Smooth muscle cell (in vitro differentiated cells): Measurements from ENCODE around the gene FOXP1. TPM values are rescaled to one million over a fixed set of nuclear protein-coding genes. Genes with fewer than 3 reads are reported as not detected.

Experiments used
- DNase-seq: peaks from one replicate; lab custom pipeline; 2025; ENCODE audit not compliant: unreplicated experiment; lab: John Stamatoyannopoulos, UW
- H2AFZ ChIP-seq: fragments of 200-600 bp; sonication (generic); 2 replicates; pipeline ENCODE4 v1.6.0; 2016; ENCODE audit warnings: antibody characterized with exemption, low read depth, mild to moderate bottlenecking
- H3F3A ChIP-seq: fragments of 200-600 bp; sonication (generic); 2 replicates; pipeline ENCODE4 v1.6.0; 2017; ENCODE audit warnings: antibody characterized with exemption, low read depth
- H3K27ac ChIP-seq: fragments of 200-600 bp; sonication (generic); 2 replicates; pipeline ENCODE4 v1.5.1; 2016; ENCODE audit warnings: low read depth, mild to moderate bottlenecking
- H3K27me3 ChIP-seq: fragments of 200-600 bp; sonication (generic); 2 replicates; pipeline ENCODE4 v1.6.1; 2016; ENCODE audit warnings: low read depth, mild to moderate bottlenecking
- H3K36me3 ChIP-seq: fragments of 200-600 bp; sonication (generic); 2 replicates; pipeline ENCODE4 v1.5.1; 2016; ENCODE audit warnings: low read depth
- H3K4me1 ChIP-seq: fragments of 200-600 bp; sonication (generic); 2 replicates; pipeline ENCODE4 v1.5.1; 2016; ENCODE audit warnings: low read depth
- H3K4me2 ChIP-seq: fragments of 200-600 bp; sonication (generic); 2 replicates; pipeline ENCODE4 v1.6.0; 2016; ENCODE audit warnings: mild to moderate bottlenecking
- H3K4me3 ChIP-seq: fragments of 200-600 bp; sonication (generic); 2 replicates; pipeline ENCODE4 v1.5.1; 2016; ENCODE audit warnings: mild to moderate bottlenecking
- H3K79me2 ChIP-seq: fragments of 200-600 bp; sonication (generic); 2 replicates; pipeline ENCODE4 v1.6.0; 2016; ENCODE audit warnings: low read depth, mild to moderate bottlenecking
- H3K9ac ChIP-seq: fragments of 200-600 bp; sonication (generic); 2 replicates; pipeline ENCODE4 v1.6.0; 2016; ENCODE audit warnings: low read depth
- H3K9me3 ChIP-seq: fragments of 200-600 bp; sonication (generic); replicated peaks from 2 replicates; pipeline ENCODE4 v1.5.1; 2016; ENCODE audit warnings: low read depth
- H4K20me1 ChIP-seq: fragments of 200-600 bp; sonication (generic); 2 replicates; pipeline ENCODE4 v1.6.0; 2016; ENCODE audit warnings: low read depth
- WGBS: methylation state at CpG from one replicate; pipeline ENCODE4 v1.1.7; 2016; ENCODE audit warnings: low lambda C conversion rate; 5-methylcytosine and 5-hydroxymethylcytosine counted together
- polyA plus RNA-seq: library from polyadenylated mRNA; unstranded; fragments of >200 nt; fragmentation: Nextera tagmentation; extraction: Ambion mirVana; gene quantifications from 2 replicates; pipeline ENCODE4 v1.2.1, GENCODE V29; 2016
- total RNA-seq: library from RNA; depleted of rRNA; stranded (reverse); fragments of >200 nt; gene quantifications from 2 replicates; pipeline ENCODE4 v1.2.3, GENCODE V29; 2014
- TF ChIP-seq, protein P1 (sequence below): fragments of 200-600 bp; sonication (generic); IDR thresholded peaks from 2 replicates; pipeline ENCODE4 v1.5.1; 2017; ENCODE audit warnings: borderline replicate concordance, mild to moderate bottlenecking, antibody characterized with exemption; ENCODE audit not compliant: insufficient read depth, poor library complexity, severe bottlenecking

FOXP1 gene
- total and polyA plus RNA-seq, 2 experiments from 2014 or later = 40.9 to 68.0 TPM

GRCh38 chr3:71406972-71407810 lies 176.3 kb downstream of the FOXP1 start:
- Histone ChIP-seq H3K4me3 (peak overlapping the region; percentile 2), H3K4me1 (peaks cover 7% of the 10 kb centered on the region), H3K9me3 (no peaks in the 10 kb centered on the region), H3K9ac (no peak overlapping the region), H3K27ac (peak overlapping the region; percentile 56), H3K4me2 (peak overlapping the region; percentile 73), H4K20me1 (no peaks in the 10 kb centered on the region), H3F3A (peaks cover 4% of the 10 kb centered on the region), H3K79me2 (peaks cover 6% of the 10 kb centered on the region), H3K36me3 (no peaks in the 10 kb centered on the region), H2AFZ (peak overlapping the region; percentile 17), H3K27me3 (no peaks in the 10 kb centered on the region)
- no peak for DNase-seq
- TF ChIP-seq, protein P1, sequence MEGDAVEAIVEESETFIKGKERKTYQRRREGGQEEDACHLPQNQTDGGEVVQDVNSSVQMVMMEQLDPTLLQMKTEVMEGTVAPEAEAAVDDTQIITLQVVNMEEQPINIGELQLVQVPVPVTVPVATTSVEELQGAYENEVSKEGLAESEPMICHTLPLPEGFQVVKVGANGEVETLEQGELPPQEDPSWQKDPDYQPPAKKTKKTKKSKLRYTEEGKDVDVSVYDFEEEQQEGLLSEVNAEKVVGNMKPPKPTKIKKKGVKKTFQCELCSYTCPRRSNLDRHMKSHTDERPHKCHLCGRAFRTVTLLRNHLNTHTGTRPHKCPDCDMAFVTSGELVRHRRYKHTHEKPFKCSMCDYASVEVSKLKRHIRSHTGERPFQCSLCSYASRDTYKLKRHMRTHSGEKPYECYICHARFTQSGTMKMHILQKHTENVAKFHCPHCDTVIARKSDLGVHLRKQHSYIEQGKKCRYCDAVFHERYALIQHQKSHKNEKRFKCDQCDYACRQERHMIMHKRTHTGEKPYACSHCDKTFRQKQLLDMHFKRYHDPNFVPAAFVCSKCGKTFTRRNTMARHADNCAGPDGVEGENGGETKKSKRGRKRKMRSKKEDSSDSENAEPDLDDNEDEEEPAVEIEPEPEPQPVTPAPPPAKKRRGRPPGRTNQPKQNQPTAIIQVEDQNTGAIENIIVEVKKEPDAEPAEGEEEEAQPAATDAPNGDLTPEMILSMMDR = no peak
- WGBS = 41% methylated on average over 10 of the region's 10 CpGs

DNA sequence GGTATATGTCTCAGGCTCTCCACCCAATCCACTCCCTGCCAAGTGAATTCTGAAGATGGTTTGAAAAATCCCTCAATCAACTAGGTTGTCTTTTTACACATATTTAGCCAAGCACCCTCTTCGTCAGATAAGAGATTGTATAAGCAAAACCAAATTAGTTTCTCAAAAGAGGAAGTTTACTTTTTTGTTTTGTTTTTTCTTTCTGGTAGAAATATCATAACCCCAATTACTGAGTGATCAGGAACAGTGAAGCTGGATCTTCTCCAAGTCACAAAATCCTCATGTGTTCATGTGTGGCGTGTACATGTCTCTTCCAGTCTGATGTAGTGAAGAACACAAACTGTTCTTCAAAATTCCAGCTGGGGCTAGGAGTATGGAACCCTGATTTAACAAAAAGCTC lies 180.6 kb downstream of the FOXP1 start:
- Histone ChIP-seq H2AFZ (no peak overlapping the region), H3K9me3 (no peaks in the 10 kb centered on the region), H3K79me2 (peaks cover 17% of the 10 kb centered on the region), H3K4me2 (no peak overlapping the region), H3K36me3 (no peaks in the 10 kb centered on the region), H3F3A (peaks cover 4% of the 10 kb centered on the region), H3K9ac (no peak overlapping the region), H3K27ac (no peak overlapping the region), H4K20me1 (no peaks in the 10 kb centered on the region), H3K4me1 (peaks cover 7% of the 10 kb centered on the region), H3K27me3 (no peaks in the 10 kb centered on the region), H3K4me3 (no peak overlapping the region)
- TF ChIP-seq, protein P1 = no peak
- WGBS = 100% methylated on average over 2 of the region's 2 CpGs
- DNase-seq = no peak

DNA sequence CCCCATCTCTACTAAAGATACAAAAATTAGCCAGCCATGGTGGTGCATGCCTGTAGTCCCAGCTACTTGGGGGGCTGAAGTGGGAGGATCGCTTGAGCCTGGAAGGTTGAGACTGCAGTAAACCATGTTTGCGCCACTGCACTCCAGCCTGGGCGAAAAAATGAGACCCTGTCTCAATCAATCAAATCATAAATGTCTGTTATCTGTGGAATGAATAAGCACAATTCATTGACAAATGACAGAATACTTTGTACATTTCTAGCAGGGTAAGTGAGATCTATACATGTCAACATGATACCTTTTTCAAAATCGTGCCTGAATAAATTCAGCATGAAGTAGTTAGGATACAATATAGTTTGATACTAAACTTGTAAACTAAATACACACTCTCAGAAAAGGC lies 181.2 kb downstream of the FOXP1 start:
- Histone ChIP-seq H3K9me3 (no peaks in the 10 kb centered on the region), H3K4me1 (peaks cover 7% of the 10 kb centered on the region), H2AFZ (no peak overlapping the region), H3F3A (peaks cover 4% of the 10 kb centered on the region), H3K27me3 (no peaks in the 10 kb centered on the region), H3K79me2 (peaks cover 17% of the 10 kb centered on the region), H3K36me3 (no peaks in the 10 kb centered on the region), H3K4me3 (no peak overlapping the region), H3K27ac (no peak overlapping the region), H4K20me1 (no peaks in the 10 kb centered on the region), H3K4me2 (no peak overlapping the region), H3K9ac (no peak overlapping the region)
- TF ChIP-seq, protein P1 = no peak
- 98% methylated on average over 4 of the region's 4 CpGs for WGBS
- DNase-seq = no peak

DNA sequence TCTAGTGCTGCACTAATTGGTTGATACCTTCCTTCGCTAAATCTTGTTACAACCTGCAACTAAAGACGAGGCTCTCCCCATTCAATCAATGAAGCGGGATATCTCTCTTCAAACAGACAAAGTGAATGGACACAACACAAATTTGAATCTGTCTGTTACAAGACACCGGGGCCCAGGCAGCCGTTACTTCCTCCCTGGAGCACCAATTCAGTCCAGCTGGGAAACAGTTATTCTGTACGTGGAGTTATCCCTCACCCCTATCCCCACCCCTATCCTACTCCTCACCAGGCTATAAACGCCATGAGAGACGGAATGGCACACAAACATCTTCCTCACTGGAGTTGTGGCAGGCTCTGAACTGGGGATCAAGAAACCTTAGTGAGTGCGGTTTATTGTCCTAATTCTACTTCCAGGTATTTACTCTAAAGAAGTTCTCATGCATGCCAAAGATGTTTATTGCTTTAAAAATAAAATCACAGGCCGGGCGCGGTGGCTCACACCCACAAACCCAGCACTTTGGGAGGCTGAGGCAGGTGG lies 181.8 kb downstream of the FOXP1 start:
- H3K4me1 ChIP-seq = peaks cover 10% of the 10 kb centered on the region
- WGBS = 90% methylated on average over 12 of the region's 12 CpGs
- H3K9ac ChIP-seq = no peak overlapping the region

More for the DNA sequence above, 181.8 kb downstream of the FOXP1 start:
- peaks cover 4% of the 10 kb centered on the region for H3F3A ChIP-seq
- no peaks in the 10 kb centered on the region for H3K36me3 ChIP-seq
- H3K4me2 ChIP-seq = no peak overlapping the region
- H3K4me3 ChIP-seq = no peak overlapping the region
- peaks cover 17% of the 10 kb centered on the region for H3K79me2 ChIP-seq
- H4K20me1 ChIP-seq = no peaks in the 10 kb centered on the region
- TF ChIP-seq, protein P1 = no peak
- H2AFZ ChIP-seq = no peak overlapping the region
- no peaks in the 10 kb centered on the region for H3K27me3 ChIP-seq
- no peak overlapping the region for H3K27ac ChIP-seq
- no peaks in the 10 kb centered on the region for H3K9me3 ChIP-seq
- no peak for DNase-seq
